K562 (cell line): ENCODE results near the gene MYO1E. TPM values are rescaled to one million over a fixed set of nuclear protein-coding genes. Genes with fewer than 3 reads are reported as not detected.

Experiments used
- SMARCB1 ChIP-seq: IDR thresholded peaks from 2 replicates; pipeline ENCODE4 v1.6.1; 2011; ENCODE audit warnings: improper control_type of control experiment, low read depth; ENCODE audit not compliant: insufficient read length
- polyA plus RNA-seq, 8 experiments: library from polyadenylated mRNA; depleted of rRNA in 4 of 8; stranded (reverse) in 5 of 8; unstranded in 3 of 8; fragments of >200 nt; fragmentation: Nextera tagmentation in 2 of 8; fragmentation: Illumina TruSeq in 1 of 8; extraction: Ambion mirVana in 2 of 8; extraction: Trizol in 1 of 8; gene quantifications; 2 replicates each; pipeline versions ENCODE4 v1.2.1 to v1.2.3, GENCODE V29; 2011 to 2014; ENCODE audit warnings: inconsistent platforms in 1 of 8, missing spikeins in 1 of 8
- total RNA-seq, 7 experiments: library from RNA; depleted of rRNA in 6 of 7; stranded (reverse); fragments of >200 nt in 6 of 7; fragmentation: Illumina TruSeq in 2 of 7; extraction: Trizol in 2 of 7; gene quantifications; 2 replicates each; pipeline versions ENCODE4 v1.2.1 to v1.2.3, GENCODE V29; 2011 to 2021; ENCODE audit warnings: low replicate concordance in 1 of 7
- TF ChIP-seq, protein P1 (sequence below), 2 experiments: fragments of 450-650 bp in 1 of 2; sonication (generic) in 1 of 2; formaldehyde crosslinking in 1 of 2; IDR thresholded peaks; 2 replicates each; pipeline versions ENCODE4 v1.7.1 to v1.9.0; 2016 to 2022; ENCODE audit warnings: inconsistent platforms in 1 of 2, mild to moderate bottlenecking in 1 of 2, missing genetic modification reagents in 1 of 2

MYO1E gene
- total and polyA plus RNA-seq, 9 of the 15 experiments (the other 6 are each of a cell fraction or from before 2014, with no cell fraction given) = under 0.01 to 0.44 (median 0.01) TPM; not detected in 6

GRCh38 chr15:59104602-59104911 lies 268.1 kb downstream of the MYO1E start (continued):
- TF ChIP-seq, protein P1, sequence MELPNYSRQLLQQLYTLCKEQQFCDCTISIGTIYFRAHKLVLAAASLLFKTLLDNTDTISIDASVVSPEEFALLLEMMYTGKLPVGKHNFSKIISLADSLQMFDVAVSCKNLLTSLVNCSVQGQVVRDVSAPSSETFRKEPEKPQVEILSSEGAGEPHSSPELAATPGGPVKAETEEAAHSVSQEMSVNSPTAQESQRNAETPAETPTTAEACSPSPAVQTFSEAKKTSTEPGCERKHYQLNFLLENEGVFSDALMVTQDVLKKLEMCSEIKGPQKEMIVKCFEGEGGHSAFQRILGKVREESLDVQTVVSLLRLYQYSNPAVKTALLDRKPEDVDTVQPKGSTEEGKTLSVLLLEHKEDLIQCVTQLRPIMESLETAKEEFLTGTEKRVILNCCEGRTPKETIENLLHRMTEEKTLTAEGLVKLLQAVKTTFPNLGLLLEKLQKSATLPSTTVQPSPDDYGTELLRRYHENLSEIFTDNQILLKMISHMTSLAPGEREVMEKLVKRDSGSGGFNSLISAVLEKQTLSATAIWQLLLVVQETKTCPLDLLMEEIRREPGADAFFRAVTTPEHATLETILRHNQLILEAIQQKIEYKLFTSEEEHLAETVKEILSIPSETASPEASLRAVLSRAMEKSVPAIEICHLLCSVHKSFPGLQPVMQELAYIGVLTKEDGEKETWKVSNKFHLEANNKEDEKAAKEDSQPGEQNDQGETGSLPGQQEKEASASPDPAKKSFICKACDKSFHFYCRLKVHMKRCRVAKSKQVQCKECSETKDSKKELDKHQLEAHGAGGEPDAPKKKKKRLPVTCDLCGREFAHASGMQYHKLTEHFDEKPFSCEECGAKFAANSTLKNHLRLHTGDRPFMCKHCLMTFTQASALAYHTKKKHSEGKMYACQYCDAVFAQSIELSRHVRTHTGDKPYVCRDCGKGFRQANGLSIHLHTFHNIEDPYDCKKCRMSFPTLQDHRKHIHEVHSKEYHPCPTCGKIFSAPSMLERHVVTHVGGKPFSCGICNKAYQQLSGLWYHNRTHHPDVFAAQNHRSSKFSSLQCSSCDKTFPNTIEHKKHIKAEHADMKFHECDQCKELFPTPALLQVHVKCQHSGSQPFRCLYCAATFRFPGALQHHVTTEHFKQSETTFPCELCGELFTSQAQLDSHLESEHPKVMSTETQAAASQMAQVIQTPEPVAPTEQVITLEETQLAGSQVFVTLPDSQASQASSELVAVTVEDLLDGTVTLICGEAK (IDR thresholded peaks at IDR 0.05) = 0 out of 2 replicates have a peak, but pooled peaks have one; percentile 45
- TF ChIP-seq, protein P1 (CRISPR knock-in tag; IDR thresholded peaks at IDR 0.05) = no peak
- no peak for TF ChIP-seq SMARCB1
